Ishikawa (cell line): ENCODE results near the gene ADCY4.

Source experiments
- CEBPB ChIP-seq: IDR thresholded peaks from 2 replicates; pipeline ENCODE4 v1.6.1; 2012
- CREB1 ChIP-seq: IDR thresholded peaks from 2 replicates; pipeline ENCODE4 v1.6.1; 2012; ENCODE audit warnings: low read depth
- EGR1 ChIP-seq: IDR thresholded peaks from 2 replicates; pipeline ENCODE4 v1.6.1; 2012
- EP300 ChIP-seq: IDR thresholded peaks from 2 replicates; pipeline ENCODE4 v1.6.1; 2012; ENCODE audit warnings: borderline replicate concordance
- FOXM1 ChIP-seq: IDR thresholded peaks from 2 replicates; pipeline ENCODE4 v1.6.1; 2012; ENCODE audit warnings: low read depth, borderline replicate concordance
- NFIC ChIP-seq: IDR thresholded peaks from 2 replicates; pipeline ENCODE4 v1.6.1; 2012
- RAD21 ChIP-seq: IDR thresholded peaks from 2 replicates; pipeline ENCODE4 v1.6.1; 2012; ENCODE audit warnings: low read depth
- REST ChIP-seq: IDR thresholded peaks from 2 replicates; pipeline ENCODE4 v1.6.1; 2012; ENCODE audit warnings: low read depth, mild to moderate bottlenecking
- TAF1 ChIP-seq: IDR thresholded peaks from 2 replicates; pipeline ENCODE4 v1.6.1; 2012; ENCODE audit warnings: low read depth, mild to moderate bottlenecking
- TCF12 ChIP-seq: IDR thresholded peaks from 2 replicates; pipeline ENCODE4 v1.6.1; 2012; ENCODE audit warnings: low read depth
- TEAD4 ChIP-seq: IDR thresholded peaks from 2 replicates; pipeline ENCODE4 v1.6.1; 2012
- YY1 ChIP-seq: IDR thresholded peaks from 2 replicates; pipeline ENCODE4 v1.6.1; 2012; ENCODE audit warnings: low read depth
- ZBTB7A ChIP-seq: IDR thresholded peaks from 2 replicates; pipeline ENCODE4 v1.6.1; 2012; ENCODE audit warnings: low read depth
- TF ChIP-seq, protein P1 (sequence below): IDR thresholded peaks from 2 replicates; pipeline ENCODE4 v1.6.1; 2012
- TF ChIP-seq, protein P2 (sequence below): IDR thresholded peaks from 2 replicates; pipeline ENCODE4 v1.6.1; 2012

Gene ADCY4

GRCh38 chr14:24334431-24335291 is at the start of gene ADCY4:
ADCY4 (minus strand) TSS chr14:24335071; CDS start chr14:24334652, 419 bp downstream.
- TF ChIP-seq NFIC (no peak), FOXM1 (no peak)

GRCh38 chr14:24384169-24384568 is 49.3 kb upstream of the ADCY4 start:
- TF ChIP-seq EP300 (no peak), YY1 (no peak), TEAD4 (no peak), CREB1 (no peak), RAD21 (no peak)
- TF ChIP-seq, protein P1, sequence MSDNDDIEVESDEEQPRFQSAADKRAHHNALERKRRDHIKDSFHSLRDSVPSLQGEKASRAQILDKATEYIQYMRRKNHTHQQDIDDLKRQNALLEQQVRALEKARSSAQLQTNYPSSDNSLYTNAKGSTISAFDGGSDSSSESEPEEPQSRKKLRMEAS = no peak

DNA sequence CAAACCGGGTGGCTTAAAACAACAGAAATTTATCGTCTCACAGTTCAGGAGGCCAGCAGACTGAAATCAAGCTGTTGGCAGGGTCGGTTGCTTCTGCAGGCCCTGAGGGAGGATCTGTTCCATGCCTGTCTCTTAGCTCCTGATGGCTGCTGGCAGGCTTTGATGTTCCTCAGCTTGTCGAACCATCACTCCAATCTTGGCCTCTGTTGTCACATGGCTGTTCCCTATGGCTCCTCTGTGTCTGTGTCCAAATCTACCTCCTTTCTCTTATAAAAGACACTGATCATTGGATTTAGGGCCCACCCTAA is 47.1 kb upstream of the ADCY4 start:
- TF ChIP-seq CREB1 (no peak), EGR1 (no peak), REST (no peak), TEAD4 (no peak), YY1 (no peak), NFIC (no peak), TCF12 (no peak), ZBTB7A (no peak)
- TF ChIP-seq, protein P2, sequence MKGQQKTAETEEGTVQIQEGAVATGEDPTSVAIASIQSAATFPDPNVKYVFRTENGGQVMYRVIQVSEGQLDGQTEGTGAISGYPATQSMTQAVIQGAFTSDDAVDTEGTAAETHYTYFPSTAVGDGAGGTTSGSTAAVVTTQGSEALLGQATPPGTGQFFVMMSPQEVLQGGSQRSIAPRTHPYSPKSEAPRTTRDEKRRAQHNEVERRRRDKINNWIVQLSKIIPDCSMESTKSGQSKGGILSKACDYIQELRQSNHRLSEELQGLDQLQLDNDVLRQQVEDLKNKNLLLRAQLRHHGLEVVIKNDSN = no peak

GRCh38 chr14:24381363-24382063 is 46.6 kb upstream of the ADCY4 start:
- TF ChIP-seq ZBTB7A = no peak
- TF ChIP-seq TAF1 = no peak
- TF ChIP-seq, protein P2 = no peak

DNA sequence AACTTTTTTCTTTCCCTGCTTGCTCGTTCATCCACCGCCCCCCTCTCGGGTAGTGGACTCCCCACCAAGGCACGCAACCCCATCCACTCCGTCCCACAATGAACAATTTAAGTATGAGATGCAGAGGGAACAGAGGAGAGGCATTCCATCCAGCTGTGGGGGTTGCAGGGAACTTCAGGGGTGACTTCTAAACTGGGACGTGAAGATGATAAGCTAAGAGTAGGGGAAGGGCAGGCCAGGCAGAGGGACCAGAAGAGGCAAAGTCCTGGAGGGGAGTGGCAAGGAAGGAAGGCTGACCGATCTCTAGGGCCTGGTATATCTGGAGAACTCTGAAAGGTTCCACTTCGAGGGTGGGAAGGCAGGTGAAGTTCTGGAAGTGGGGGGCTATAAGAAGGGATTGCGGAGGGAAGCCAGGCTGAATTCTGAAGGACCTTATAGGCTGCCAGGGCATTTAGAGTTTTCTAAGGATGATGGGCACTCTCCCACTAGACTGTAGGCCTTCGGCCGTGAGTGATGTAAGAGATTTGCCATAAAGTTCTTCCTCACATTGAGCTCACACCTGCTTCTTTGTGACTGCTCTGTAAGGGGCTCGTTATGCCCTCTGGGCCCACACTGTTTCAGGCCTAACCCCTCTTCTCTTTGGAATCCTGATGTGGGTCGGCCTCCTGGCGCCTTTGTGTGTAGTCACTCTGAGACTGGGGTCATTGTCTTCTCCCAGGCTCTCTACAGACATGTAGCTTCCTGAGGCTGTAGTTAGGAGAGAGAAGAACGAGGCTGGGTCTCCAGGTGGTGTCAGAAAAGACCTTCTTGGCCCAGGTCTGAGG is 45.2 kb upstream of the ADCY4 start:
- TF ChIP-seq, protein P1 = no peak
- no peak for TF ChIP-seq EP300

- TF ChIP-seq, protein P1 = no peak
- TF ChIP-seq ZBTB7A (no peak), RAD21 (no peak), REST (no peak), EGR1 (no peak), TEAD4 (no peak), CEBPB (no peak), YY1 (no peak), TAF1 (no peak), EP300 (no peak), FOXM1 (no peak), NFIC (no peak), TCF12 (no peak), CREB1 (no peak)
- TF ChIP-seq, protein P2 = no peak
Observed at GRCh38 chr14:24378981-24379906, 44.4 kb upstream of the ADCY4 start.
